Sciatic nerve (tissue), 2 donors: ENCODE results near the gene MUS81. TPM values are rescaled to one million over a fixed set of nuclear protein-coding genes. Genes with fewer than 3 reads are reported as not detected.

Experiments
- ATAC-seq: fragments of 200-7000 bp; cut with Tn5 transposase; one replicate; pipeline ENCODE4 v1.9.1; 2020; ENCODE audit warnings: mild to moderate bottlenecking, moderate library complexity
- DNase-seq: peaks from one replicate; pipeline ENCODE4 v3.0.0-alpha.2; 2020; ENCODE audit warnings: low spot score
- intact Hi-C: fragments of 100-400 bp; cut with DNase I; formaldehyde crosslinking; loops from one replicate; pipeline ENCODE4 v1.14.2; 2022
- total RNA-seq: library from RNA; stranded (reverse); fragmentation: NEBNext Ultra II Directional; extraction: Animal tissue kit (Norgen Biotek cat#: 25700); gene quantifications from one replicate; pipeline ENCODE4 v1.2.1, GENCODE V29; 2021
- donor health status: DM: no; HTN: no; CAD: no.
- donor health status: DM: no; HTN: no; CAD: no.

MUS81 gene
- total RNA-seq, 1 donor from 2014 or later: 46.9 TPM

DNA sequence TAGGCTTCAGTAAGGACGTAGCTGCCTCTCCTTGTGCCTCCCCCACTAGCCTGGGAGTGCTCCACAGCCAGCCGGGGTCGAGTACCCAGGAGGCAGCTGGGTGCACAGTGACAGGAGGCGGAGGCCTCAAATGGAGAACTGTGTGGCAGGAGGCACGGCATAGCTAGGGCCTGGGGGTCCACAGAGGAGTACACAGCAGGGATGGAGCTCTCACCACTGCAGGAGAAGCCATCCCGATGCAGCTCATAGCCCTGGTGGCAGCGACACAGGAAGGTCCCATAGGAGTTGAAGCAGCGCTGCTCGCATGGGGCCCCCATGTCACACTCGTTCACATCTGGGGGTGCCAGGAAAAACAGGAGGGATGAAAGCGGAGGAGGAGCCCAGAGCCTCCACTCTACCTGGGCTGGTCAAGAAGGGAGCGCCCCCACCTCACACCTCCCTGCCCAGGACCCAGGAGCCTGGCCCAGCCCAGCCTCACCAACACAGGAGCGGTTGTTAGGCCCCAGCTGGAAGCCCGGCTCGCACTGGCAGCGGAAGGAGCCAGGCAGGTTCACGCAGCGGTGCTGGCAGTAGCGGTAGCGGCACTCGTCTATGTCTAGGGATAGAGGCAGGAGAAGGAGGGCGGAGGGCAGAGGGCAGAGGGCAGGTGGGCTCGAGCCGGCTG lies 9.5 kb downstream of the MUS81 start:
- no peak for ATAC-seq
- intact Hi-C loops: no loop called here
- peak; percentile 55 for DNase-seq

DNA sequence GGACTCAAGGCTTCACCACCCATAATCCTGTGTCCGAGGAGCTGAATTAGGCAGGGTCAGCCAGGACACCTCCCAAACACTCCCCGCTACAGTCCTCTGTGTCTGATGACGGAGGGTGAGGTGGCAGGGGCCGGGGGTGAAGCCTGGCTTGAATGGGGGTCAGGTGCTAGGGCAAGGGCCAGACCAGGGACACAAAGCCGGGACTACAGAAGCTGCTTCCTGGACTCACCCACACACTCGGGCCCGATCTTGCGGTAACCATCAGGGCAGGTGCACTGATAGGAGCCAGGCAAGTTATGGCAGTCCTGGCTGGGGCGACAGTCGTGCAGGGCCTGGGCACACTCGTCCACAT lies 10.1 kb downstream of the MUS81 start:
- ATAC-seq (no peak), DNase-seq (no peak)
- intact Hi-C loops: no loop called here

DNA sequence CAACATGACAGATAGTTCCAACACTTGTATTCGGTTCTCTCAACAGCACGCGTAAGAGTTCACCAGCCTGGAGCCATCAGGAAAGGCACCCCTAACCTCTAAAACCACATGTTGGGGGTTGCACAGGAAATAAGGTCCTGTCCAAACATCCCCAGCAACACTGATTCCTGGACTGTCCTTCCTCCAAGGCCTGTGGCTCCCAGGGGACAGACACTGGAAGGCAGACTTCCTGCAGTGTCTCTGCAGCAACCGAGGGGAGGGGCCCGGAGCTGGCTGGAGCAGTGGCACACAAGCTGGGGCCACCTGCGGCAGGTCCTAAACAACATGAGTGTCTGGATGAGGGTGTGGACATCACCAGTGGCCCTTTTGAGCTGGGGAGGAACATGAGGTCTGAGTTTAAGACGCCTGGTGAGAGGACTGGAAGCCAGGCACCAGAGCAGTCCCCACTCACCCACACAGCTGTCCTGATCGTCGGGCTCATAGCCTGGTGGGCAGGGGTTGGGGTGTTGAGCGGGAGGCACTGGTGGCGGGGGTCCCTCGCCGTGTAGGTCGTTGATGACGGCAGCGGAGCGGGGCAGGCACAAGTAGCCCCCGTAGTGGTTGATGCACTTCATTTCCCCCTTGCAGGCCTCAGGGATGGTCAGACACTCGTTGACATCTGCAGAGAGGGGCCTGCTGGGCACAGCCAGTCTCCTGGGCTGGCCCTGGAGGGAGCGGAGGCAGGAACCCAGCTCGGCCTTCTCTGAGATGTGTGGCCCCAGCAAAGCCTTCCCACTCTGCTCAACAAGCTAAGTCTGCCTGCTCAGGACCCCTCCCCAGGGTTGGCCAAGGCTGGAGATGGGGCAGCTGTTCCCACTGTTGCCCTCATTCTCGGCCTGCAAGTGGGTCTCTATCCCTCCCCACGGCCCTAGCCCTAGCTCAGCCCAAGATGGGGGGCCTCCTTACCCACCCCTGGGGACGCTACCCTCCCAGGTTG lies 10.8 kb downstream of the MUS81 start:
- intact Hi-C loops: no loop called here
- no peak for DNase-seq
- ATAC-seq: no peak

DNA sequence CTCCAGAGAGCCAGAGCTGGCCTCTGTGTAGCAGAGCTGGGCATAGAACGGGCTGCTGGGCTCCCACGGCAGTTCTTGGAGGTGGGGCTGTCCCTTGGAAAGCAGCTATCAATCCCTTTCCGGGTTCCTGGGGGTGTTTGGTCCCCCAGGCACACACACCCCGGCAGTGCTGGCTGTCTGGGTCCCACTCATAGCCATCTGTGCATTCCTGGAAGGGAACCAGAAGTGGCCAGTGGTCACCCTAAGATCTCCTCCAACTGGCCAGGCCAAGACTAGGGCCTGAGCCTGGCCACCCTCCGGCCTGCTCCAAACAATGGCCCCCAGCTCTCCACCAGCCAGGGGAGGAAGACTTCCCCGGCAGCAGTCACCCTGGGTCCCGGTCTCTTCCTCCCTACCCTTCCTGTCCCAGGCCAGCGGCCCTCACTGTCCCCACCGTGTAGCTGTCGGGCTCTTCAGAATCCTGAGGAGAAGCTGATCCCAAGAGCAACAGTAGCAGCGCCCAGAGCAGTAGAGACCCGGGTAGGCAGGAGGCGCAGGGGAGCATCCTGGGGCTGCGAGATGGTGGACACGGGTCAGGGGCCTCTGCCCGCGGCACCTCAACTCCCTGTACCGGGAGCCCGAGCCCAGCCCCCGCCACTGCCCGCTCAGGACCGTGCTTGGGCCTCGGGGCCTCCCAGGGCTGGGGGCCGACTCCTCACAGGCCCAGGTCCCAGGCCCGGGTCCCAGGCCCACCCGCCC lies 11.7 kb downstream of the MUS81 start:
- DNase-seq (no peak), ATAC-seq (peak; percentile 0)
- intact Hi-C loops: no loop called here

DNA sequence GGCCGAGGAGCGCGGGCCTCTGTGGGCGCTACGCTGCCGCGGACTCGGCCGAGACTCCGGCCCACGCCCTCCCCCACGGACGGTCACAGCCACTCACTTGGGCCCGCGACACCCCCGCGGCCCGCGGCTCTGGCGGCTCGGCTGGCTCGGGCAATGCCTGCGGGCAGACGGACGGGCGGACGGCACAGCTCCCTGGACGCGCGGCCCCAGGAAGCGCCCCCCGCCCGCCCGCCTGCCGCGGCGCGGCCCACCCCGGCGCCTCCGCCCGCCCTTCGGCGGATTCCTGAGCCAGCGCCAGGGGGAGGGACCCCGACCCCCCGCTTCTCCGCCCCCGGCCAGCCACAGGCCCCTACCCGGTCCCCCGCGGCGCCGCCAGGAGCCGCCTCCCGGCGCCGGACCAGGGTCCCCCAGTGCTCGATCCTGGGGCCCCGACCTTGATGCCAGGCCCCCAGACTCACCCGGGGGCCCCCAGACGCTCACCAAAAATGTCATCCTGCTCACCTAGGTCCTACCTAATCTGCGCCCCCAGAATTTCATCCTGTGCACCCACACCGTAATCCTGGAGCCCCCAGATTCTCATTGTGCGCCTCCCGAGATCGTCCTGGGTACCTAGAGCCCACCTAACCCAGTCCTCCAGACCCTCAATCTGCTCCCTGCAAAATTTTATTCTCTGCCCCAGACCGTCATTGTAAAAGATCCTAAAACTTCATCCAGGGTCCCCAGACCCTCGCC lies 12.5 kb downstream of the MUS81 start, which contains the start of gene EFEMP2:
EFEMP2 (minus strand) TSS at position 215 of the 732 bp plus-strand sequence. CDS start 446 bp downstream, outside the sequence.
- no peak for DNase-seq
- ATAC-seq: peak; percentile 41
- intact Hi-C loops: no loop called here

DNA sequence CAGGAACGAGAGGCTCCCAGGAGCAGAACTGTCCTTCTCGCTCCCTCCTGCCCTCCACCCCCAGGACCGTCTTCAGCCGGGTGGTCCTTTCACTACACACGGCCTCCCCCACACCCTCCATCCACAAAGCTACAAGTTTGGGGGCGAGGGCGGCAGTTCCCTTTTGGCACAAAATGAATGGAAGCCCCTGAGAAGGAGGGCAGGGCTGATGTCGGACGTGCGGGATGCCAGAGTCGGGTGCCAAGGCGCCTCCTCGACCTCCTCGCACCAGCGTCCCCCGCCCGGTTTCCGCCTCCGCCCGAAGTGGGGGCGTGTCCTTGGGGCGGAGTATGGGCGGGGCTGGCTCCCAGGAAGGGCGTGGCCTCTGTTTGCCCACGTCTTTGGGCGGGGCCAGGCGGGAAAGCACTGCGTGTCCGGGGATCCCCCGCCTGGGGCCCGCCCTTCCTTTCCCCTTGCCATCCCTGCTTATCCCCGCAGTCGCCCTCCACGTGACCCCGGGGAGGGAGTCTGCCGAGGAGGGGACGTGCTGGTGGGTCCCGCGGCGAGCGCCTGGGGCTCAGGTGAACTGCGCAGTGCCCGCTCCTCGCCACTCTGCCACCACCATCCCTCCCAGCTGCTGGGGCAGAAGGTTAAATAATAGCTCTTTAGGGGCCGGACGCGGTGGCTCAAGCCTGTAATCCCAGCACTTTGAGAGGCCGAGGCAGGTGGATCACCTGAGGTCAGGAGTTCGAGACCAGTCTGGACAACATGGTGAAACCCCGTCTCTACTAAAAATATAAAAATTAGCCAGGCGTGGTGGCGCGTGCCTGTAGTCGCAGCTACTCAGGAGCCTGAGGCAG lies 13.3 kb downstream of the MUS81 start:
- ATAC-seq (peak; percentile 98), DNase-seq (peak; percentile 97)
- intact Hi-C loops: no loop called here

DNA sequence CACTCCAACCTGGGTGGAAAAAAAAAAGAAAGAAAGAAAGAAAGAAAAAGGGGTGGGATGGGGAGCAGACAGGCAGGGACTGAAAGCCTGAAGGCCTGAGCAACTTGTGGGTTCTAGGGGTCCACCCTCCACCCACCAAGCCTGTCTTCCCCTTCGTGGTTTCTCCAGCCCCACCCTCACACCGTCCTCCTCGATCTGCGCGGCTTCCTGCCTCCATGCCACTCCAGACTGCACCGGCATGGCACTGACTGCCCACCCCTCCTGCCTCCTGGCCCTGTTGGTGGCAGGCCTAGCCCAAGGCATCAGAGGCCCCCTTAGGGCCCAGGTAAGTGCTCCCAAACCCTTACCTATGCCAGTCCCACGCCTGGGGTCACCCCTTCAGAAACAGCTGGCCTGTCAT lies 19.4 kb downstream of the MUS81 start, which contains the start of gene CTSW:
CTSW (plus strand) TSS at position 221 of the 400 bp plus-strand sequence; CDS start at position 239, 18 bp downstream.
- ATAC-seq (no peak), DNase-seq (no peak)
- intact Hi-C loops: loop anchor here (10.0 kb wide), 1 partner anchor 105 kb away; no protein-coding TSS in a partner anchor

DNA sequence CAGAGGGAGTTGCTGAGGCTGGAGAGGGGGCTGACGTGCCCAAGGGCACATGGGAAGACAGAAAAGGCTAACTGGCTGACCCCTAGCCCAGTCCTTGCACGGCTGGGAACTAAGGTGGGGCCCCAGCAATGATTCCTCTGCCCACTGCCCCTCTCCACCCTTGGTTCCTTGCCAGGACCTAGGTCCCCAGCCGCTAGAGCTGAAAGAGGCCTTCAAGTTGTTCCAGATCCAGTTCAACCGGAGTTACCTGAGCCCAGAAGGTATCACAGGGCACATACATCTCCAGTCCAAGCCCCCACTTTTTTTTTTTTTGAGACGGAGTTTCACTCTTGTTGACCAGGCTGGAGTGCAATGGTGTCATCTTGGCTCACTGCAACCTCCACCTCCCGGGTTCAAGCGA lies 19.8 kb downstream of the MUS81 start:
- intact Hi-C loops: loop anchor here (10.0 kb wide), 1 partner anchor 105 kb away; no protein-coding TSS in a partner anchor
- DNase-seq (no peak), ATAC-seq (no peak)

DNA sequence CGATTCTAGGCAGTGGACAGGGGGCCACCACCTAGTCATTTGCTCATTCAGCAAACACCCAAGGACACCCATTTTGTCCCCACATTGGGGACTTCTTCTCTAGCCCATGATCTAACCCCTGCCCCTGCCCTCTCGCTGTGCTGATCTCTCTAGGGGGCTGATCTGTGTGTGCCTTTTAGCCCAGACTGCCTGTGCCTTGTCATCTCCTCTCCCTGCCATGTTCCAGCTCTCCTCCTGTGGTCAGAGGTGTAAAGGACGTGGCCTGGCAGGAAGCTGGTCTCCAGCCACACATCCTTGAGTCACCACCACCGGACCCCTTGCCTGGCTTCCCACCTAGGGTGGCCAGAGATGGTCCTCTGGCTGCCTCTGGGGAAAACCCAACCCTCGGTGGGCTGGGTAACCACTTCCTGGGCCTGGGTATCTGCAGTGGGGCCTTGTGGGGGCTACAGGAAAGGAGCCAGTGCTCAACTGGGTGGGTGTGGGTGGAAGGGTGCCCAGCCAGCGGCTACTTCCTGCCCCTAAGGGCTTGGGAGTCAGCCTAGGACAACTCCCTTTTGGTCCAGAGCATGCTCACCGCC lies 20.7 kb downstream of the MUS81 start:
- DNase-seq (no peak), ATAC-seq (no peak)
- intact Hi-C loops: loop anchor here (10.0 kb wide), 1 partner anchor 104 kb away; no protein-coding TSS in a partner anchor

DNA sequence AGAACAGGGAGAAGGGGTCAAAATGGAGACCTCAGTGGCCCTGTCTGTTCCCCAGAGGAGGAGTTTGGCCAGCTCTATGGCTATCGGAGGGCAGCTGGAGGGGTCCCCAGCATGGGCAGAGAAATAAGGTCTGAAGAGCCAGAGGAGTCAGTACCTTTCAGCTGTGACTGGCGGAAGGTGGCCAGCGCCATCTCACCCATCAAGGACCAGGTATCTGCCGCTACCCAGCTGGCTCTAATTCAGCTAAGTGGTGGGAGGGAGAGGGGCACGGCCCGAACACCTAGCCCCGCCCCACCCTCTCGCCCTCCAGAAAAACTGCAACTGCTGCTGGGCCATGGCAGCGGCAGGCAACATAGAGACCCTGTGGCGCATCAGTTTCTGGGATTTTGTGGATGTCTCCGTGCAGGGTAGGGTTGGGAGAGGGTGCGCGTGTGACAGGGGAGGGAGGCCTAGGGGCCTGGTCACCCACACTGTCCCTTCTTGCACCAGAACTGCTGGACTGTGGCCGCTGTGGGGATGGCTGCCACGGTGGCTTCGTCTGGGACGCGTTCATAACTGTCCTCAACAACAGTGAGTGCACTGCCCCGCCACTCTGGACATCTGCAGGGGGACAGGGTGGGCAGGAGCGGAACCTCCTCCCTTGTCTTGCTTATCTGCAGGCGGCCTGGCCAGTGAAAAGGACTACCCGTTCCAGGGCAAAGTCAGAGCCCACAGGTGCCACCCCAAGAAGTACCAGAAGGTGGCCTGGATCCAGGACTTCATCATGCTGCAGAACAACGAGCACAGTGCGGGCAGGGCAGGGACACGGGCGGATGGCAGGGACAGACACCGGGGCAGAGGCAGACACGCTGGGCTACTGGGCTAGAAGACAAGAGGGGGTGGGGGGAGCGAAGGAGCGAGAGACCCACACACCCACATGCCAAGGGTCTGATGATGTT lies 22.2 kb downstream of the MUS81 start:
- no peak for ATAC-seq
- intact Hi-C loops: loop anchor here (10.0 kb wide), 1 partner anchor 102 kb away; no protein-coding TSS in a partner anchor
- DNase-seq: no peak

DNA sequence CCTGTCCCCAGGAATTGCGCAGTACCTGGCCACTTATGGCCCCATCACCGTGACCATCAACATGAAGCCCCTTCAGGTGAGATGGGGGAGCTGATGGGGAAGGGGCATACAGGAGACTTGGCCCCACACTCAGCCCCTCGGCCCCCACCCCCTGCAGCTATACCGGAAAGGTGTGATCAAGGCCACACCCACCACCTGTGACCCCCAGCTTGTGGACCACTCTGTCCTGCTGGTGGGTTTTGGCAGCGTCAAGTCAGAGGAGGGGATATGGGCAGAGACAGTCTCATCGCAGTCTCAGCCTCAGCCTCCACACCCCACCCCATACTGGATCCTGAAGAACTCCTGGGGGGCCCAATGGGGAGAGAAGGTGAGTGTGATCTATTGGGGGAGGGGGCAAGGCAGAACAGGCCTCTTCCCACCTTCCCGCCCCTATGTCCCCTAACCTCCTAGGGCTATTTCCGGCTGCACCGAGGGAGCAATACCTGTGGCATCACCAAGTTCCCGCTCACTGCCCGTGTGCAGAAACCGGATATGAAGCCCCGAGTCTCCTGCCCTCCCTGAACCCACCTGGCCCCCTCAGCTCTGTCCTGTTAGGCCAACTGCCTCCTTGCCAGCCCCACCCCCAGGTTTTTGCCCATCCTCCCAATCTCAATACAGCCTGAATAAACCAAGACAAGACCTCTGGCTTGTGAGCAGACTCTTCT lies 23.0 kb downstream of the MUS81 start:
- DNase-seq (no peak), ATAC-seq (no peak)
- intact Hi-C loops: loop anchor here (10.0 kb wide), 1 partner anchor 102 kb away; no protein-coding TSS in a partner anchor

DNA sequence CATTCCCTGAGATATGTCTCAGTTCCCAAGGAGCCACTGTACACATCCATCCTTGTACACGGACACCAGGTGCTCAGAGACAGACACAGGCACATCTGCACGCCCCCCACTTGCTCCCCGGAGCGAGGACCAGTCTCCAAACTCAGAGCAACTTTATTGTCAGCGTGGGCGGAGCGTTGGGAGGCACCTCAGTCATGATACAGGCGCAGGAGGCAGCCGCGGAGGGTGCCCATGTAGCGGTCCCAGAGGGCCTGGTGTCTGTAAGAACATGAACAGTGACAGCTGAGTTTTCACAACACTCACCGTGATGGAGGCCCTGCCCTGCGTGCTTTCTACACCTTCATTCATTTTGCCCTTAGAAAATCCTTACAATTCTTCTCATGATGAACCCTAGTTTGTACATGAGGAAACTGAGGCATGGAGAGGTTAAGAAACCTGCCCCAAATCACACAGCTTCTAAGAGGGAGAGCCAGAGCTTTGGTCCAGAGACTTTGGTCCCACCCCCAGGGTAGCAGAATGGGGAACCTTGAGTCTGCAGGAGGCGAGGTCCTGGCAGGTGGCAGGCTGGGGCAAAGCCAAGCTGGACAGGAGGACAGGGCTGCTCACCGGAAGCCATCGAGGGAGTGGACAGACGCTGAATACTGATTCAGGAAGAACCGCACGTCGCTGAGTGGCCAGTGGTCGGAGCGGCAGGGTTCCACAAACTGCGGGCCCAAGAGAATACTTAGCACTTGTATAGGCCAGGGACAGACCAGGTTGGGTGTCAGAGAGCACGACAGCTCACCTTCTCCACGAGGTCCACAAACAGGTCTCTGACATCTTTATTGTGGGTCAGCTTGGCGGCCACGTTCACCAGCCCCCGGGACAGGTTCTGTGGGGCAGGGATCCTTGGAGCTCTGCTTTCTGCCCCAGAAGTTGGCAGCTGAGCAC lies 23.8 kb downstream of the MUS81 start:
- DNase-seq (no peak), ATAC-seq (no peak)
- intact Hi-C loops: loop anchor here (10.0 kb wide), 1 partner anchor 101 kb away; no protein-coding TSS in a partner anchor

DNA sequence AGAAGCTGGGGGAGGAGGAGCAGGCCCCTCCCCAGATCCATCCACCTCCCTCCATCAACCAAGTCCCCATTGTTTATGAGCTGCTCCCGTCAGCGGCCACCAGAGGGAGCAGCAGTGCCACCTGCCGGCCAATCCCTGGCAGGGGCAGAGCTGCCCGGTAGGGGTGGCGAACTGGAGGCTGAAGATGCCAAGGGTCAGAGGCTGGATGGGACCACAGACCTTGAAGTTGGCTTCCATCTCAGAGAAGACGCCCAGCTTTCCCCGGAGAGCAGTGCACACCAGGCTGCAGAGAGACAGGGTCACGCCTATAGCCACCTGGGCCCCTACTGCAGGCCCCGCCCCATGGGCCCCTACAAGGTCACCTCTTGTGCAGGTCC lies 24.5 kb downstream of the MUS81 start:
- peak; percentile 85 for DNase-seq
- ATAC-seq: no peak
- intact Hi-C loops: loop anchor here (10.0 kb wide), 1 partner anchor 100 kb away; no protein-coding TSS in a partner anchor

DNA sequence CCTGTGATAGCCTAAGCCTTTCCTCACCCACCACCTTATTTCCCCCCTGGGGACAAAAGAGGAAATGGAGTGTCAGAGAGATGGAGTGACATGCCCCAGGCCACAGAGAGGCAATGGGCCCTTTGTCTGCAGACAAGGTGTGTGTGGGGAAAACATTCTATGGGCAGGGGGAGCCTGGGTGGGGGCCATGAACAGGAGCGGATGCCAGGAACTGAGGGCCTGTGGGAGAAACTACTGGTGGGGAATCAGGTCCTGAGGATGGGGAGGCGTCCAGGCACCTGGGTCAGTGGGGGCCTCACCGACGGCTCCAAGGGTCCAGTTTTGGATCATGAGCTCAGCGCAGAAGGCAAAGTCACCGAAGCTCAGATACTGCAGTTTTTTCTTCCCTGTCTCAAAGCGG lies 25.0 kb downstream of the MUS81 start:
- DNase-seq (no peak), ATAC-seq (no peak)
- intact Hi-C loops: loop anchor here (10.0 kb wide), 1 partner anchor 100 kb away; no protein-coding TSS in a partner anchor
